C4-2B (cell line): ENCODE measurements around the gene C16orf90.

Source experiments
- H3K27ac ChIP-seq: fragments of 450-650 bp; 2 replicates; pipeline ENCODE4 v1.5.1; 2017
- ZFX ChIP-seq: fragments of 450-650 bp; IDR thresholded peaks from 2 replicates; pipeline ENCODE4 v1.6.1; 2017
- TF ChIP-seq, protein P1 (sequence below): fragments of 450-650 bp; conservative IDR thresholded peaks from 2 replicates; pipeline ENCODE4 v1.5.1; 2017; ENCODE audit warnings: mild to moderate bottlenecking

C16orf90 gene

DNA sequence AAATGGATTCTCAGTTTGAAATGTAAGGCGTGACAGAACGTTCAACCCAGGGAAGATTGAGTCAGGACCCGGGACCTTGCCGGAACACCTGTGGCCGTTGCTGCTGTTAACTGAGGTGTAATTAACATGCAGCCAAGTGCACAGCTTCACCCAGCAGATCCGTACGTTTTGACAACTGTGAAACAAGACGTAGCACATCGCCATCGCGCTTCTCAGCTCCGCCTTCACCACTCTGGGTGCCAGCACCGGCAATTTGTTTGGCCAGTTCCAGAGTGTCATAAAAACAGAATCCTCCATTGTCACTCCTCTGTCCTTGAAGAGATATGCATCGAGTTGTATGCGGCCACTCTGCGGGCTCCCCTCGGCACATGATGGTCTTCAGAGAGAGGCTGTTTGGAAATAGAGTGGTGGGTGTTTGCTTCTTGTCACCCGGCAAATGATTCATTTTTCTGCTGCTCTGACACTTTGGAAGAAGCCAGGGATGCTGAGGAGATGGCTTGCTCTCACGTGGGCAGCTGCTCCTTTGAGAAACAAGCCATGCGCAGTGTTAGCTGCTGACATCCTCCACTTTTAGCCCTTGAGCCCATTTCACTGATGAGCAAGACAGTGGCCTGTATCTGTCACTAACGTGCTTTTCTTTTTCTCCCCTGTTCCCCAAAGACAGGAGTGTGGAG lies 29.2 kb downstream of the C16orf90 start:
- TF ChIP-seq, protein P1, sequence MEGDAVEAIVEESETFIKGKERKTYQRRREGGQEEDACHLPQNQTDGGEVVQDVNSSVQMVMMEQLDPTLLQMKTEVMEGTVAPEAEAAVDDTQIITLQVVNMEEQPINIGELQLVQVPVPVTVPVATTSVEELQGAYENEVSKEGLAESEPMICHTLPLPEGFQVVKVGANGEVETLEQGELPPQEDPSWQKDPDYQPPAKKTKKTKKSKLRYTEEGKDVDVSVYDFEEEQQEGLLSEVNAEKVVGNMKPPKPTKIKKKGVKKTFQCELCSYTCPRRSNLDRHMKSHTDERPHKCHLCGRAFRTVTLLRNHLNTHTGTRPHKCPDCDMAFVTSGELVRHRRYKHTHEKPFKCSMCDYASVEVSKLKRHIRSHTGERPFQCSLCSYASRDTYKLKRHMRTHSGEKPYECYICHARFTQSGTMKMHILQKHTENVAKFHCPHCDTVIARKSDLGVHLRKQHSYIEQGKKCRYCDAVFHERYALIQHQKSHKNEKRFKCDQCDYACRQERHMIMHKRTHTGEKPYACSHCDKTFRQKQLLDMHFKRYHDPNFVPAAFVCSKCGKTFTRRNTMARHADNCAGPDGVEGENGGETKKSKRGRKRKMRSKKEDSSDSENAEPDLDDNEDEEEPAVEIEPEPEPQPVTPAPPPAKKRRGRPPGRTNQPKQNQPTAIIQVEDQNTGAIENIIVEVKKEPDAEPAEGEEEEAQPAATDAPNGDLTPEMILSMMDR: no peak
- no peak for TF ChIP-seq ZFX
- no peak overlapping the region for H3K27ac ChIP-seq

DNA sequence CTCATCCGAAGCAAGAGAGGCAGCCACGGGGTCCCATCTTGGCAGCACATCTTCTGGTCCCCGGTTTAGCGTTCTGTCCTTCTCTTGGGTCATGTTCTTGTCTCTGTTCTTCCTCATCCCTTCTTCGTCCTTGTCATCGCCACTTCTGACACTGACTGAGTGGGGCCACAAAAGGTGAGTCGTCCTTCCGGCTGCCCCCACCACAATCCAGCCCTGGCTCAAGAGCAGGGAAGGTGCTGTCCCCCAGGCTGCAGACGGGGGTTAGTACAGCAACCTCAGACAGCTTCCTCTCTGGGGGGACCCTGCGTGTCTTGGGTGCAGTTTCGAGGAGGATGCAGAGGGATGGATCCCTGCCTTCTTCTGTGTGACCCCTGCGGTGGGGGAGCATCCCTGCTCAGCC lies 30.0 kb downstream of the C16orf90 start:
- TF ChIP-seq ZFX: no peak
- TF ChIP-seq, protein P1: no peak

DNA sequence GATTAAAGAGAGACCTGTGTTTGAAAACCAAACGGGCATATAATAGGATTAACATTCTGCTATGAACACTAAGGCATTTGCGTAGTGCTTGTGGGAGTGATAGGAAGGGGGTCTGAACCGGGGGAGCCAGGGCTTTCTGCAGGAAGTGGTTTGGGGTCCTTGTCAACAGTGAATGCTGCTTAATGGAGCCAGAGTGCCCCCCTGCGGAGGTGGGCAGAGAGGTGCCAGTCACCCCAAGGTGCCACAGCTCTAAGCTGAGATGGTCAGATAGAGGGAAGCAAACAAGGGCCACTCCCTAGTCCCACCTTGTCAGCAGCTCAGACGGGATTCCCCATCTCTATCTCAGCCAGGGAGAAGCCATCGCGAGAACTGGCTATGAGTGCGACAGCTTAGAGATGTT lies 34.1 kb downstream of the C16orf90 start:
- TF ChIP-seq, protein P1: no peak
- TF ChIP-seq ZFX: no peak
- H3K27ac ChIP-seq: no peak overlapping the region

More for the DNA sequence above, 30.0 kb downstream of the C16orf90 start:
- no peak overlapping the region for H3K27ac ChIP-seq

DNA sequence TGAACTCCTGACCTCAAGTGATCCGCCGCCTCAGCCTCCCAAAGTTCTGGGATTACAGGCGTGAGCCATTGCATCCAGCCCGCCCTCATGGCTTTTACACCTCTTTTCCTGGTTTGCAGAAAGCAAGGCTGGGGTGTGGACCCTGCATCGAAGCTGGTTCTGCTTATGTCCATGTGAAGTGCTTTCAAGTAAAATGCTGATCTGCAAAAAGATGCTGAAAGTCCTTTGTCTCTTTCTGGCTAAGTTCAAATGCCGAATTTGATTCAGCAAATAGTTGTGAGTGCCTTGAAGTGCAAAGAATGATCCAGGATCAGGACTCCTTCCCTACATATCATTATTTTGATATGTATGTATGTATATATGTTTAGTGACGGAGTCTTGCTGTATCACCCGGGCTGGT lies 34.7 kb downstream of the C16orf90 start:
- no peak overlapping the region for H3K27ac ChIP-seq
- TF ChIP-seq ZFX: no peak
- TF ChIP-seq, protein P1: no peak

DNA sequence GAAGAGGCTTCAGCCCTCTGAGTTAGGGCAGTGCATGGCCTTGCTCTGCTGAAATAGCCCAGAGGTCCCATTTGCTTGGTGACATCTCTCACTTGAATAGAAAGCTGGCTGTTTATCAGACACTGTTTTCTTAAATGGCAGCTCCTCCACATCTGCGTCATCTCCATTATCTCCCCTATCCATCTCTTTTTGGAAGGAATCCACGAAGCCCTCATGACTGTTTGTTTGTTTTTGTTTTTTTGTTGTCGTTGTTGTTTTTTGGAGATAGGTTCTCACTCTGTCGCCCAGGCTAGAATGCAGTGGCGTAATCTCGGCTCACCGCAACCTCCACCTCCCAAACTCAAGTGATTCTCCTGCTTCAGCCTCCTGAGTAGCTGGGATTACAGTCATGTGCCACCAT lies 35.2 kb downstream of the C16orf90 start:
- no peak for TF ChIP-seq ZFX
- TF ChIP-seq, protein P1: no peak
- no peak overlapping the region for H3K27ac ChIP-seq

DNA sequence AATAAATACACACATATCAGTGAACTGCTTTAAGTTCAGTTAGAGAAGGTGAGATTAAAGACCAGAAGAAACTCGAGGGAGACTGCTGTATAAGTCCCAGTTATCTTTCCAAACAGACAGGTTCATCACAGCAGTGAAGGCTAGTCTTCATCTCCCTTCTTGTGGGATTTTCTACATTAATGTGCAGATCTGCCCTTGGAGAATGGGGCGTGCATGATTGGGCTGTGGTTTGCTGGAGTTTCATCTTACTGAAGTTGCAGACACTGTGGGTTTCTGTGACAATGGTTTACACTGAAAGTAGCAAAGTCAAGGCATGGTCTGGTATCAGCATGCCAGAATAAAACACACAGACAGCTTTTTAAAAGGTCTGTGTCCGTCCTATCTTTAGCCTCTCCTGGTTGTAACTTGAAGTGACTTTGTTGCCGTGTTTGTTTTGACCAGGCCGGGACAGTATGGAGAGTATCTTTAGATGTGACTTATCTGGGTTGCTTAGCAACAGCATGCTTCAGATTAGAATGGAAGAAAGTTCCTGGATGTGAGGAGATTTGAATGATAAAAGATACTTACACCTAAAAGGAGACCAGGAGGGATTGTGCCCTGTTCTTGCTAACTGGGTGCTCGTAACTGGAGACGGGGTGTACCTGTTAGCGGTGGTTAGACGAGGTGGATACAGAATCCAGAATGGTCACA lies 35.7 kb downstream of the C16orf90 start:
- no peak overlapping the region; the same call in 1 of the 2 replicates for H3K27ac ChIP-seq
- TF ChIP-seq, protein P1: no peak
- TF ChIP-seq ZFX: no peak

DNA sequence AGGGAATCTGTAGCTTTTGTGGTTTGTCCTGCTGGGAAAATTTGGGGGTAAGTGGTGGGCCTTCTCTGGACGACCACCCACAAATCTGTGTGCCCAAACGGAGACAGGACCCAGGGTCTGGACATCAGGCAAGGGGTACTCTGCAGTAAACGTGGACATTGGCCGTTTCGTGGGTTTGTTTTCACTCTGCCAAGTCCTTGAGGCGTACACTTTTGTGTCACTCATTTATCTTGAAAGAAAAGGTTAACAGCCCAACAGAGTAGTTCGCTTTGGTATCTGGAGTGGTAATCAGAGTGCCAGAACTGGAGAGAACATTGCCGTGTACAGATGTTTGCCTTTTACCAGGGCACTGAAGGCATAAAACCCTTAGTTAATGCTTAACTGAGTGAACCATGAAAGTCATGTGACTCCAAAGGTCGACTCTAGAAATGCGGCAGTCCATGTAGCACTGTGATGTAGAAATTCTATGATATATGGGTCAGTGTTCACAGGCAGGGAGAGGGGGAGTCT lies 36.4 kb downstream of the C16orf90 start:
- TF ChIP-seq, protein P1: no peak
- TF ChIP-seq ZFX: no peak

More for the DNA sequence above, 36.4 kb downstream of the C16orf90 start:
- H3K27ac ChIP-seq: peak overlapping the region; percentile 89
